RWPE2 (cell line): Measurements from ENCODE around the gene CEMIP.
A peak's percentile ranks its signal among the peaks of the same experiment; 100 is the strongest.

Source experiments
- ATAC-seq: fragments of 200-7000 bp; cut with Tn5 transposase; 3 replicates; pipeline ENCODE4 v1.9.1; 2021; ENCODE audit warnings: low read depth
- DNase-seq: peaks from one replicate; pipeline ENCODE4 v3.0.0-alpha.2; 2020; ENCODE audit warnings: low spot score
- H3K27ac ChIP-seq: fragments of 450-650 bp; 2 replicates; pipeline ENCODE4 v1.5.1; 2017; ENCODE audit warnings: mild to moderate bottlenecking; ENCODE audit not compliant: poor library complexity, severe bottlenecking
- H3K27me3 ChIP-seq: fragments of 250-450 bp; sonication (Bioruptor Pico); 2 replicates; pipeline ENCODE4 v1.5.1; 2021; ENCODE audit warnings: mild to moderate bottlenecking, moderate library complexity; ENCODE audit not compliant: insufficient read depth, poor library complexity, severe bottlenecking
- H3K36me3 ChIP-seq: fragments of 250-450 bp; sonication (Bioruptor Pico); 2 replicates; pipeline ENCODE4 v1.5.1; 2020; ENCODE audit warnings: low read depth, mild to moderate bottlenecking, moderate library complexity
- H3K4me1 ChIP-seq: fragments of 250-450 bp; sonication (Bioruptor Pico); 2 replicates; pipeline ENCODE4 v1.5.1; 2021; ENCODE audit warnings: mild to moderate bottlenecking, moderate library complexity; ENCODE audit not compliant: insufficient read depth, poor library complexity, severe bottlenecking
- H3K4me3 ChIP-seq: fragments of 250-450 bp; sonication (Bioruptor Pico); 2 replicates; pipeline ENCODE4 v1.5.1; 2021; ENCODE audit warnings: mild to moderate bottlenecking, moderate library complexity; ENCODE audit not compliant: severe bottlenecking
- H3K9me3 ChIP-seq: fragments of 250-450 bp; sonication (Bioruptor Pico); 2 replicates; pipeline ENCODE4 v1.5.1; 2021; ENCODE audit warnings: mild to moderate bottlenecking, moderate library complexity; ENCODE audit not compliant: severe bottlenecking
- CTCF ChIP-seq: fragments of 450-650 bp; IDR thresholded peaks from one replicate; pipeline ENCODE4 v1.5.1; 2017; ENCODE audit warnings: mild to moderate bottlenecking, moderate library complexity; ENCODE audit not compliant: poor library complexity, severe bottlenecking

CEMIP gene

GRCh38 chr15:80825361-80826030 lies 46.3 kb downstream of the CEMIP start:
- TF ChIP-seq CTCF = no peak
- Histone ChIP-seq H3K27me3 (no peaks in the 10 kb centered on the region), H3K4me3 (no peak overlapping the region), H3K9me3 (no peaks in the 10 kb centered on the region), H3K27ac (no peak overlapping the region), H3K36me3 (no peaks in the 10 kb centered on the region), H3K4me1 (no peaks in the 10 kb centered on the region)
- DNase-seq = peak; percentile 24
- ATAC-seq = no peak

- Histone ChIP-seq H3K27ac (no peak overlapping the region), H3K4me3 (no peak overlapping the region), H3K4me1 (no peaks in the 10 kb centered on the region), H3K9me3 (no peaks in the 10 kb centered on the region), H3K27me3 (no peaks in the 10 kb centered on the region), H3K36me3 (no peaks in the 10 kb centered on the region)
- no peak for DNase-seq
- no peak for ATAC-seq
- TF ChIP-seq CTCF = no peak
Measured at GRCh38 chr15:80828796-80829195, 49.6 kb downstream of the CEMIP start.

- no peaks in the 10 kb centered on the region for H3K36me3 ChIP-seq
- H3K27ac ChIP-seq = no peak overlapping the region
- no peaks in the 10 kb centered on the region for H3K4me1 ChIP-seq
- H3K27me3 ChIP-seq = no peaks in the 10 kb centered on the region
- H3K4me3 ChIP-seq = no peak overlapping the region
- DNase-seq (no peak), ATAC-seq (no peak)
- H3K9me3 ChIP-seq = no peaks in the 10 kb centered on the region
- TF ChIP-seq CTCF = no peak
Measured at GRCh38 chr15:80830677-80831076, 51.5 kb downstream of the CEMIP start.

GRCh38 chr15:80831192-80831591 lies 52.0 kb downstream of the CEMIP start:
- no peak for TF ChIP-seq CTCF
- H3K4me3 ChIP-seq = no peak overlapping the region
- no peak for DNase-seq
- no peaks in the 10 kb centered on the region for H3K4me1 ChIP-seq
- no peaks in the 10 kb centered on the region for H3K36me3 ChIP-seq
- no peaks in the 10 kb centered on the region for H3K9me3 ChIP-seq
- H3K27ac ChIP-seq = no peak overlapping the region
- ATAC-seq = no peak
- no peaks in the 10 kb centered on the region for H3K27me3 ChIP-seq

- Histone ChIP-seq H3K36me3 (no peaks in the 10 kb centered on the region), H3K9me3 (no peaks in the 10 kb centered on the region), H3K27ac (no peak overlapping the region), H3K4me3 (no peak overlapping the region), H3K4me1 (no peaks in the 10 kb centered on the region), H3K27me3 (no peaks in the 10 kb centered on the region)
- DNase-seq (no peak), ATAC-seq (no peak)
- TF ChIP-seq CTCF = no peak
Measured at GRCh38 chr15:80831606-80832224, 52.5 kb downstream of the CEMIP start.
